ENCODE results near the gene TNKS2. TPM values are rescaled to one million over a fixed set of nuclear protein-coding genes. Genes with fewer than 3 reads are reported as not detected.

Gene TNKS2
- polyA plus RNA-seq, 3 donors = 20.7 to 25.4 (median 20.9) TPM

- DNase-seq = no peak
- Histone ChIP-seq H3K4me3 (replicated peaks in 1 of 3; ENCODE audit: low read depth in 2 of 3, low read length in 3 of 3) (no peak overlapping the region), H3K9me3 (replicated peaks in 1 of 2; ENCODE audit: control insufficient read depth in 1 of 2, insufficient read depth in 1 of 2, low read length in 2 of 2) (peaks cover 0 to 10% of the 10 kb centered on the region in 2 donors), H3K36me3 (replicated peaks in 1 of 2; ENCODE audit: control insufficient read depth in 1 of 2, insufficient read depth in 2 of 2, low read length in 2 of 2) (no peaks in the 10 kb centered on the region), H2AFZ (ENCODE audit: insufficient read depth, low read depth, low read length, poor library complexity, severe bottlenecking) (no peak overlapping the region), H4K20me1 (ENCODE audit: insufficient read depth, low read length) (no peaks in the 10 kb centered on the region), H3K27me3 (ENCODE audit: control insufficient read depth in 2 of 2, insufficient read depth in 2 of 2, low read length in 2 of 2) (no peaks in the 10 kb centered on the region), H3K79me2 (ENCODE audit: insufficient read depth, low read length) (no peaks in the 10 kb centered on the region), H3K9ac (ENCODE audit: insufficient read depth, low read length, poor library complexity, severe bottlenecking) (no peak overlapping the region), H3K4me2 (replicated peaks; ENCODE audit: extremely low read depth, low read length, poor library complexity, severe bottlenecking) (no peak overlapping the region), H3K4me1 (ENCODE audit: control insufficient read depth in 1 of 2, insufficient read depth in 2 of 2, low read length in 2 of 2) (peaks cover 4 to 18% of the 10 kb centered on the region in 2 donors), H3K27ac (ENCODE audit: low read depth in 1 of 2, low read length in 2 of 2) (no peak overlapping the region)
- Mint-ChIP-seq H3K27me3 (ENCODE audit: low read depth in 3 of 3) (peaks cover 0 to 3% (median 2%) of the 10 kb centered on the region in 3 donors), H3K4me3 (no peak overlapping the region), H3K9me3 (peaks cover 0 to 16% (median 10%) of the 10 kb centered on the region in 7 donors), H3K4me1 (peaks cover 21% of the 10 kb centered on the region), H3K27ac (no peak overlapping the region), H3K36me3 (no peaks in the 10 kb centered on the region)
- no CpG with 5 or more reads among the region's 1 CpG for WGBS (ENCODE audit: insufficient coverage)
- intact Hi-C loops (cut with micrococcal nuclease) = no loop called here
- TF ChIP-seq, protein P1, sequence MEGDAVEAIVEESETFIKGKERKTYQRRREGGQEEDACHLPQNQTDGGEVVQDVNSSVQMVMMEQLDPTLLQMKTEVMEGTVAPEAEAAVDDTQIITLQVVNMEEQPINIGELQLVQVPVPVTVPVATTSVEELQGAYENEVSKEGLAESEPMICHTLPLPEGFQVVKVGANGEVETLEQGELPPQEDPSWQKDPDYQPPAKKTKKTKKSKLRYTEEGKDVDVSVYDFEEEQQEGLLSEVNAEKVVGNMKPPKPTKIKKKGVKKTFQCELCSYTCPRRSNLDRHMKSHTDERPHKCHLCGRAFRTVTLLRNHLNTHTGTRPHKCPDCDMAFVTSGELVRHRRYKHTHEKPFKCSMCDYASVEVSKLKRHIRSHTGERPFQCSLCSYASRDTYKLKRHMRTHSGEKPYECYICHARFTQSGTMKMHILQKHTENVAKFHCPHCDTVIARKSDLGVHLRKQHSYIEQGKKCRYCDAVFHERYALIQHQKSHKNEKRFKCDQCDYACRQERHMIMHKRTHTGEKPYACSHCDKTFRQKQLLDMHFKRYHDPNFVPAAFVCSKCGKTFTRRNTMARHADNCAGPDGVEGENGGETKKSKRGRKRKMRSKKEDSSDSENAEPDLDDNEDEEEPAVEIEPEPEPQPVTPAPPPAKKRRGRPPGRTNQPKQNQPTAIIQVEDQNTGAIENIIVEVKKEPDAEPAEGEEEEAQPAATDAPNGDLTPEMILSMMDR (IDR thresholded peaks at IDR 0.05) = no peak
Measured at GRCh38 chr10:91762878-91763277, 35.3 kb upstream of the TNKS2 start.

DNA sequence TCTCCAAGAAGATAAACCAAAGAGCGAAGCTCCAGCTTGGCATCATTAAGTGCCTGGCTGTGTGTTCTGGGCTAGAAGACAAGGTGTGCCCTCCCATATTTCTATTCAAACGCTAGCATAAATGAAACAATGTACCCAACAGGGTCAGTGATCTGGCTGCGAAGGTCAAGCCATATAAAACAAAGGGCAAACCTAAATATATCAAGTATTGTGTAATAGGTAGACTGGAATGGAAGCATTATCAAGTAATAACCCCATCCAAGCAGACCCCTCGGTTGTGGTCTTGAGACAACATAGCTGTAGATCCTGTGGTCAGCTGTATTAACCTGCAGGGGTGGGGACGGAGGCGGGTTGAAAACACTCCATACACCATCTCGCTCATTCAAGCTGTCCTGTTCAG, 31.6 kb upstream of the TNKS2 start:
- H3K9me3 Mint-ChIP-seq = peaks cover 0 to 14% (median 4%) of the 10 kb centered on the region in 7 donors
- no peaks in the 10 kb centered on the region for H3K36me3 ChIP-seq (replicated peaks in 1 of 2; ENCODE audit: control insufficient read depth in 1 of 2, insufficient read depth in 2 of 2, low read length in 2 of 2)
- H3K36me3 Mint-ChIP-seq = no peaks in the 10 kb centered on the region
- TF ChIP-seq, protein P1 (IDR thresholded peaks at IDR 0.05) = no peak
- no peaks in the 10 kb centered on the region for H4K20me1 ChIP-seq (ENCODE audit: insufficient read depth, low read length)
- H3K9me3 ChIP-seq (replicated peaks in 1 of 2; ENCODE audit: control insufficient read depth in 1 of 2, insufficient read depth in 1 of 2, low read length in 2 of 2) = no peaks in the 10 kb centered on the region
- no peak overlapping the region for H2AFZ ChIP-seq (ENCODE audit: insufficient read depth, low read depth, low read length, poor library complexity, severe bottlenecking)
- no peaks in the 10 kb centered on the region for H3K27me3 Mint-ChIP-seq (ENCODE audit: low read depth in 3 of 3)
- H3K79me2 ChIP-seq (ENCODE audit: insufficient read depth, low read length) = no peaks in the 10 kb centered on the region
- no peak overlapping the region for H3K9ac ChIP-seq (ENCODE audit: insufficient read depth, low read length, poor library complexity, severe bottlenecking)
- no peaks in the 10 kb centered on the region for H3K27me3 ChIP-seq (ENCODE audit: control insufficient read depth in 2 of 2, insufficient read depth in 2 of 2, low read length in 2 of 2)
- no peak overlapping the region for H3K27ac Mint-ChIP-seq
- H3K4me2 ChIP-seq (replicated peaks; ENCODE audit: extremely low read depth, low read length, poor library complexity, severe bottlenecking) = no peak overlapping the region
- H3K4me3 ChIP-seq (replicated peaks in 1 of 3; ENCODE audit: low read depth in 2 of 3, low read length in 3 of 3) = no peak overlapping the region
- 100% methylated on average over 1 of the region's 7 CpGs for WGBS (ENCODE audit: insufficient coverage)
- no peak overlapping the region for H3K27ac ChIP-seq (ENCODE audit: low read depth in 1 of 2, low read length in 2 of 2)
- no peak overlapping the region for H3K4me3 Mint-ChIP-seq
- no peak for DNase-seq
- H3K4me1 ChIP-seq (ENCODE audit: control insufficient read depth in 1 of 2, insufficient read depth in 2 of 2, low read length in 2 of 2) = peaks cover 4 to 11% of the 10 kb centered on the region in 2 donors
- intact Hi-C loops (cut with micrococcal nuclease) = no loop called here
- peaks cover 14% of the 10 kb centered on the region for H3K4me1 Mint-ChIP-seq
